H1 (cell line): ENCODE data around the gene WDR77. TPM values are rescaled to one million over a fixed set of nuclear protein-coding genes. Genes with fewer than 3 reads are reported as not detected.

Experiments used
- ASH2L ChIP-seq: fragments of 200-600, 300-600 bp; sonication (generic); IDR thresholded peaks from one replicate; pipeline ENCODE4 v1.7.1; 2017; ENCODE audit warnings: low read length
- BCL11A ChIP-seq, 2 experiments: IDR thresholded peaks; one replicate each; pipeline ENCODE4 v1.6.1; 2011; ENCODE audit warnings: low read depth in 2 of 2, low read length in 2 of 2, mild to moderate bottlenecking in 2 of 2
- CHD7 ChIP-seq: fragments of 300-600 bp; sonication (generic); IDR thresholded peaks from 2 replicates; pipeline ENCODE4 v1.7.1; 2012; ENCODE audit warnings: low read length, moderate library complexity, mild to moderate bottlenecking, inconsistent platforms; ENCODE audit not compliant: insufficient replicate concordance
- MAX ChIP-seq: IDR thresholded peaks from 2 replicates; pipeline ENCODE4 v1.6.1; 2012; ENCODE audit warnings: inconsistent platforms
- NANOG ChIP-seq: IDR thresholded peaks from 2 replicates; pipeline ENCODE4 v1.6.1; 2011; ENCODE audit warnings: low read length, low read depth, mild to moderate bottlenecking, inconsistent platforms; ENCODE audit not compliant: insufficient read depth, poor library complexity, severe bottlenecking
- RBBP5 ChIP-seq: IDR thresholded peaks from 2 replicates; pipeline ENCODE4 v1.7.1; 2012; ENCODE audit warnings: low read depth, mild to moderate bottlenecking, inconsistent platforms, low read length, moderate library complexity, borderline replicate concordance
- RNF2 ChIP-seq: fragments of 200-900, 300-1000 bp; sonication (generic); IDR thresholded peaks from 2 replicates; pipeline ENCODE4 v1.7.1; 2016; ENCODE audit warnings: borderline replicate concordance, low read depth, mild to moderate bottlenecking, antibody characterized with exemption, low read length; ENCODE audit not compliant: poor library complexity, severe bottlenecking; ENCODE audit errors: missing control alignments
- SP4 ChIP-seq: IDR thresholded peaks from 2 replicates; pipeline ENCODE4 v1.6.1; 2012; ENCODE audit warnings: low read length, inconsistent platforms
- ZNF274 ChIP-seq: IDR thresholded peaks from 2 replicates; pipeline ENCODE4 v1.7.0; 2012; ENCODE audit warnings: low read length, borderline replicate concordance; ENCODE audit errors: extremely low read depth
- polyA plus RNA-seq, 7 experiments: library from polyadenylated mRNA; depleted of rRNA in 3 of 7; stranded (reverse) in 5 of 7; unstranded in 2 of 7; fragments of >200 nt in 5 of 7; fragments of 200-250 nt in 2 of 7; gene quantifications; 1 replicate in 5 of 7; 2 replicates in 1 of 7; 4 replicates in 1 of 7; pipeline versions ENCODE4 v1.2.1 to v1.2.3, GENCODE V29; 2011 to 2013; ENCODE audit warnings: missing spikeins in 2 of 7, mixed read lengths in 2 of 7
- total RNA-seq: library from RNA; stranded (reverse); fragmentation: NEBNext Ultra II Directional; extraction: Animal tissue kit (Norgen Biotek cat#: 25700); gene quantifications from 2 replicates; pipeline ENCODE4 v1.2.1, GENCODE V29; 2021

WDR77 gene
- total and polyA plus RNA-seq, 2 of the 8 experiments (the other 6 are each of a cell fraction or from before 2014, with no cell fraction given): 66.0 to 156 TPM

- TF ChIP-seq ZNF274 (no peak), CHD7 (no peak), NANOG (no peak), MAX (peak; percentile 73), BCL11A (IDR thresholded peaks at IDR 0.05; ENCODE audit: low read depth in 2 of 2, low read length in 2 of 2) (no peak), SP4 (no peak), ASH2L (peak; percentile 67), RBBP5 (0 out of 2 replicates have a peak, but pooled peaks have one; percentile 30), RNF2 (no peak)
These were observed at the start of gene WDR77, which contains the start of gene ATP5PB (continued) for GRCh38 chr1:111448918-111449702.
